ENCODE measurements around the gene EPS15. TPM values are rescaled to one million over a fixed set of nuclear protein-coding genes. Genes with fewer than 3 reads are reported as not detected.

The EPS15 gene
- total and polyA plus RNA-seq, 12 donors = 31.7 to 180 (median 104) TPM

- no peak for DNase-seq
- H3K4me3 ChIP-seq = no peak overlapping the region
- no peak overlapping the region for H3K27ac ChIP-seq
- intact Hi-C loops (cut with DNase I) = no loop called here
- H3K27me3 ChIP-seq = no peaks in the 10 kb centered on the region
- 92 to 98% (median 94%) methylated on average over 5 of the region's 5 CpGs for WGBS, 4 donors
- peaks cover 10 to 40% of the 10 kb centered on the region in 2 donors for H3K4me1 ChIP-seq (replicated peaks in 1 of 2)
- H3K36me3 ChIP-seq (replicated peaks in 1 of 2) = peaks cover 0 to 12% of the 10 kb centered on the region in 2 donors
- no peaks in the 10 kb centered on the region for H3K9me3 ChIP-seq (replicated peaks in 1 of 3)
- TF ChIP-seq POLR2A (IDR thresholded peaks at IDR 0.05) (no peak), CTCF (IDR thresholded peaks at IDR 0.05) (no peak)
Observed at GRCh38 chr1:51435878-51436277, 83.2 kb downstream of the EPS15 start.

DNA sequence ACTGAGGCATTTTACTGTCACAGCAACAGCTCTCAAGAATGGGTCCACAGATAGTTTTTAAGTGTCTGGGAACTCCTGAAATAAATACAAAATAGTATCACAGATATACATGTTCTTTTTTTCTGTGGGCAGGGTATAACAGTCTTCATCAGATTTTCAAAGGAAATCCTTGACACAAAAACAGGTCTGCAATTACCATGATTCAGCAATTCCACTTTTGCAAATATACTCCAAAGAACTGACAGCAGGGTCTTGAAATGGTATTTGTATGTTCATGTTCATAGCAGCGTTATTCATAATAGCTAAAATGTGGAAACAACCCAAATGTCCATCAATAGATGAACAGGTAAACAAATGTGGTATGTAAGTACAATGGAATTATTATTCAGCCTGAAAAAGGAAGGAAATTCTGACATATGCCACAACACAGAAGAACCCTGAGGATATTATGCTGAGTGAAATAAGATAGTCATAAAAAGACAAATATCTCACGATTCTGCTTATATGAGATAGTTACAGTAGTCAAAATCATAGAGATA is 85.0 kb downstream of the EPS15 start:
- intact Hi-C loops (cut with DNase I) = no loop called here
- H3K36me3 ChIP-seq (replicated peaks in 1 of 2) = peaks cover 0 to 4% of the 10 kb centered on the region in 2 donors
- TF ChIP-seq POLR2A (IDR thresholded peaks at IDR 0.05) (no peak), CTCF (IDR thresholded peaks at IDR 0.05) (no peak)
- no peak for DNase-seq
- H3K4me3 ChIP-seq = no peak overlapping the region
- H3K27ac ChIP-seq = peak overlapping the region in 3 of 5 donors; percentile 26 to 73 (median 61)
- H3K4me1 ChIP-seq (replicated peaks in 1 of 2) = peaks cover 16 to 45% of the 10 kb centered on the region in 2 donors
- no peaks in the 10 kb centered on the region for H3K27me3 ChIP-seq
- H3K9me3 ChIP-seq (replicated peaks in 1 of 3) = no peaks in the 10 kb centered on the region
- WGBS, 4 donors = 41 to 52% (median 42%) methylated on average over 2 of the region's 2 CpGs

DNA sequence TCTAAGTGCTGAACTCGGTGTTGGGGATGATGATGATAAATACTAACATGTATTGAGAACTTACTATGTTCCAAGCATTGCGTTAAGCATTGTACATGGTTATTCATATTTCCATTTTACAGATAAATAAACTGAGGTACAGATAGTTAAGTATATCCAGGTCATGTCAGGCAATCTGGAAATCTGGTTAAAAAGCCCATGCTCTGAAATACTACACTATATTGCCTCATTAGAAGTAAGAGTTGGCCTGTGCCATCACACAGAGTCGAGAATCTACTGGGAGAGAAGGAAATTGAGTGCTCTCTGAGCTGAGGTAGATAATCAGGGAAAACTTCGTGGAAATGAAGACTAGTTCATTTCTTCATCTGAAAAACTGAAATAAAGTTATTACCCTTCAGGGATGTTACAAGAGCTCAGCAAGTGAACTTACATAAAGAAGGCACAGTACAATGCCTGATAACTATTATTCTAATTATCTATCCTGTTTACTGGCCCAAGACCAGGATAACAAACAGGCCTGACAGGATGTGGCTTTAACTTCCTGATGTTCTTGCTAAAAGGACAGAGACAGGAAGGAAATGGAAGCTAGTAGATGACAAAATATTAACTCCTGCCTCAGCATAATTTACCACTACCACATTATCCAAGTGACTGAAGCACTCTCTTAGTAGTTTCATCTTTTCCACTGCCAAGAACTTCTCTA is 85.6 kb downstream of the EPS15 start:
- no peaks in the 10 kb centered on the region for H3K27me3 ChIP-seq
- peaks cover 16 to 43% of the 10 kb centered on the region in 2 donors for H3K4me1 ChIP-seq (replicated peaks in 1 of 2)
- DNase-seq = peak in 1 of 7 donors; percentile 20
- intact Hi-C loops (cut with DNase I) = no loop called here
- no peaks in the 10 kb centered on the region for H3K9me3 ChIP-seq (replicated peaks in 1 of 3)
- H3K4me3 ChIP-seq = no peak overlapping the region
- 65 to 73% (median 71%) methylated on average over 4 of the region's 4 CpGs for WGBS, 4 donors
- no peak for TF ChIP-seq CTCF (IDR thresholded peaks at IDR 0.05)
- TF ChIP-seq POLR2A (IDR thresholded peaks at IDR 0.05) = no peak
- H3K27ac ChIP-seq = peak overlapping the region; percentile 11 to 73 (median 42)
- peaks cover 0 to 4% of the 10 kb centered on the region in 2 donors for H3K36me3 ChIP-seq (replicated peaks in 1 of 2)

DNA sequence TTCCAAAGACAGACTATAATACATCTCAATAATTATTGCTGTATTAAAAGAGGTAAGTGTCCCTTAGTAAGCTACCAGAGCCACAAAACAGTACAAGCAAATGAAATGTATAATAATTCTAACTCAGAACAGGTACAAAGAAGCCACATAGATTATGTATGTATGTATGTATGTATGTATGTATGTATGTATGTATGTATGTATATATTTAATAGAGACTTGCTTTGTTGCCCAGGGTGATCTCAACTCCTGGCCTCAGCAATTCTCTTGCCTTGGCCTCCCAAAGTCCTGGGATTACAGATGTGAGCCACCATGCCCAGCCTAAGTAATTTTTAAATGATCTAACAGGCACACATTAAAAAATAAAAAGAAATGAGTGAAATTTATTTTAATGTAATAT is 86.9 kb downstream of the EPS15 start:
- intact Hi-C loops (cut with DNase I) = no loop called here
- no peak for DNase-seq
- Histone ChIP-seq H3K4me1 (replicated peaks in 1 of 2) (peaks cover 16 to 43% of the 10 kb centered on the region in 2 donors), H3K27me3 (no peaks in the 10 kb centered on the region), H3K9me3 (replicated peaks in 1 of 3) (no peaks in the 10 kb centered on the region), H3K27ac (no peak overlapping the region), H3K36me3 (replicated peaks in 1 of 2) (peaks cover 0 to 4% of the 10 kb centered on the region in 2 donors), H3K4me3 (no peak overlapping the region)
- no peak for TF ChIP-seq POLR2A (IDR thresholded peaks at IDR 0.05)
- no peak for TF ChIP-seq CTCF (IDR thresholded peaks at IDR 0.05)

Measured in adrenal gland (tissue), 12 donors.